ENCODE measurements around the gene GNMT.
"Not testable (repeated sequence)": the region's sequence is repeated elsewhere in the genome, so short reads cannot be mapped to it uniquely, and the experiment has no call there.

GNMT gene

DNA sequence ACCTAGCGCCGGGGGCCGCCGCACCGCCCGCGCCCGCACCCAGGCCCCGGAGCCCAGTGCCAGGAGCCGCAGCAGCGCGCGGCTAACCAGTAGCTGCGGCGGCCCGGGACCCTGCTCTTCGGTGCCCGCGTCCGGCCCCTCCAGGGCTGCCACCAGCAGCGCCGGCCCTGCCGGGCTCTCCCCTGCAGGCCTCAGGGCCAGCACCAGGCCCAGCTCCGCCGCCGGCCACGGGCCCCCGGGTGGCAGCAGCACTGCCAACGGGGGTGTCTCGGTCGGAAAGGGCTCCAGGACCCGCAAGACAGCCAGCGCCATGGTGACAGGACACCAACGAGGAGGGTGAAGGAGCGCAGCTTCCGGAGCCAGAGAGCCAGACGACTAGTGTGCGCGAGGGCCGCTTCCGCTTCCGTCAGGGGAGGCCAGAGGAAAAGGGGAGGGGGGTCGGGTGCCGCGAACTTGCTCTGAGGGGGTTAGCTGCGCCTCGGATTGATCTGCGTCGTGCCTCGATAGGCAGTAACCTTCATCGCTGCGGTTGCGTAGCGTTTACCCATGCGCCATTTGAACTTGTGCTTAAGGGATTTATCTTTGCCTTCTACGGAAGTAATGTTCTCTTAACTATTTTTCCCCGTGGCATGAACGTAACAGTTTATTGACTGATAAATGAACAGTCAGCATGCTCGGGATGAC lies 18.4 kb downstream of the GNMT start, which contains the start of gene PEX6:
Gene PEX6 (minus strand): TSS at position 343 of the 684 bp plus-strand sequence. CDS start 31 bp downstream, at position 312.
- no peak for FAIRE-seq

DNA sequence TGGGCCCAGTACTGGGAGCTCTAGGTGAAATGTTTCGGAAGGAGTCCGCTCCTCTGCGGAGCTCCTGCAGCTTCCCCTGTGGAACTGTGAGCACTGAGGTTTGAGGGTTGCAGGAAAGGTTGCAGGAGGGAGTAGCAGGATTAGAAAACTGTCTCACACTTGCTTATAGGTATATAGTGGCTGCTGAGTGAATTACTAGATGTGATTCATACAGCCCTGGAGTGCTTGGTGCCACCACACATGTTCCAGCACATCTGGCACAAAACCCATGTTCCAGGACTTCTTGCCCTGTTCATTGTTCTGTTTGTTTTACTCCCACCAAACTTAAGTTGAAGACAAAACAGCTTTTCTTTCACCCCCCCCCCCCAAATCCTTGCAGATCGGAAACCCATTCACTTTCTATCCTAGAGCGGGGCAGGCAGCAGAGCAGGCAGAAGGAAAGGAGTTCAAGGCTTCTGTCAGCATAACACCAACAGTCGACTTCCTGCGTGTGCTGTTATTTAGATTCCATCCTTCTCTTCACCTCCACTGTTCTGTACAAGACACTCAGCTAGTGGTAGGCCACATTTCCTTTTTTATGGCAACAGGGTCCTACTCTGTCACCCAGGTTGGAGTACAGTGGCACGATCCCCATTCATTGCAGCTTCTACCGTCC lies 19.1 kb downstream of the GNMT start:
- FAIRE-seq: no peak

DNA sequence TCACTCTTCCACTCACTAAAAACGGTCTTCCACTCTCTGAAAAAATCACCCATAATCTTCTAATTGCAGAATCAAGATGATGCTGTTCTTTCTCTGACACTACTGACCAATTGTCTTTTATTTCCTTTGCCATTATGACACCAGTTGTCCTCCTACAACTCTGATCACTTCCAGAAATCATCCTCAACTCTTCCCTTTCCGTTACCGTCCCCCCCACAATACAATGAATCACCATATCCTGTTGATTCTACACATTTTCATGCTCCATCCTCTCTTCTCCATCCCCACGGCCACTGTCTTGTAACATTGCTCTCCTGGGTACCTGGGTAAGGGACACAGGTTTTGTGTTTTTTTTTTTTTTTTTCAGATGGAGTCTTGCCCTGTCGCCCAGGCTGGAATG lies 21.3 kb downstream of the GNMT start:
- no peak for FAIRE-seq

DNA sequence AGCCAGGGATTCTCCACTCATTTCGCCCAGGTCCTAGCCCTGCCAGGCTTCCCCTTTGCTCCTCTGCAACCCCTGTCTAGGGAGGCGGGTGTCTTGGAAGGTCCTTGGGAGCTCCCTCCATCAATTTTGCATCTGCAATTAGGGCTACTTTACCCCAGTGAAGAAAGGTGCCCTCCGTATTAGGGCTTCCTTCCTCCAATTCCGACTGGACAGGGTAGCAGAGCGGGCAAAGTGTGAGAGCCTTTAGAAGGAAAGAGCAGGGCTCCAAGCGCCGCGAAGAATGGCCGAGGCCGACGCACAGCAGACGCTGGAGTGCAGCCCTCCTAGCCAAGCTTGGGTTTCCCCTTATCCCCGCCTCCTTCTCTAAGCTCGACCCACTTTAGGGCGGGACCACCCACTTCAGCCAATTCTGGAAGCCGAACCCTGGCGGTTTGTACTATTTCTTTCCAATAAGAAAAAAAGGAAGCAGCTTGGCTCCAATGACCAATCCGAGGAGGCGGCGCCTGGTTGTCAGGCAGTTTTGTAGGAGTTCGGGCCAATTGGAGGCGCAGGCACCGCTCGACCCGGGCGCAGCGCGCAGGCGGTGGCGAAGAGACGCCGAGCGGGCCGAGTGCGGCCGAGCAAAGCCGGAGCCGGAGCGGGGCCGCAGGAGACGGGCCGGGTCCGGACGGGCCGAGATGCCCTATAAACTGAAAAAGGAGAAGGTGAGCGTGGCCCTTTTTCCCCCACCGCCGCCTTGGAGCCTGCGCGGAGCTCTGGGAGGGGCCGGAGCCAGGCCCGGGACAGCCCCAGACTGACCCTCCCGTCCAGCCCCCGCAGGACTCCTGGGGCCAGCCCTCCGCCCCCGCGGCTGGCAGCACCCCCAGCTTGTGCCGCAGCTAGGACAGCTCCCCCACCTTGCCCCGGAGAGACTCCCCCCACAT lies 23.7 kb downstream of the GNMT start, which contains the start of gene PPP2R5D:
Gene PPP2R5D (plus strand): TSS at position 570 of the 923 bp plus-strand sequence. CDS start 108 bp downstream, at position 678.
- FAIRE-seq: peak; percentile 83

DNA sequence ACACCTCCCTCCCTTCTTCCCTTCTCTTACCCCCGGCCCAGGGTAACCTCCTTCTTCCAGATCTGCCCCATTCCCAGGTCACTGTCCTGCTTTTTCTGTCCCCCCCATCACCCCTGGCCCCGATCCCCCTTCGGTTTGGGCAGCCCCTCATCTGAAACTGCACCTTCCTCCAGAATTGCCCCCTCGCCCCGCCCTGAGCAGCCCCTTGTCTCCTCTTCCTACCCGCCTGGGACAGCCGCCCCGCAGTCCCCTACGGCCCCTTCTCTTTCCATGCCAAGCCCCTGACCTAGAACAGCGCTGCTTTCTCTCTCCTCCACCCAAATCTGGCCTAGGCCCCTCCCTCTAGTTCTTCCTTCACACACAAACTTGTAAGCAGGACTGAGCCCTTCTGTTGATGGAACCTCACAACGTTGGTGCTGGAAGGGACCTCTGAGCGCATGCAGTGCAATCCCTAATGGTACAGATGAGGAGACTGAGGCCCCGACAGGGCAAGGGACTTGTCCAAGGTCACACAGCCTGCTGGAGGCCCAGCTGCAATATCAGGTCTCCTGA lies 24.4 kb downstream of the GNMT start:
- FAIRE-seq: no peak

DNA sequence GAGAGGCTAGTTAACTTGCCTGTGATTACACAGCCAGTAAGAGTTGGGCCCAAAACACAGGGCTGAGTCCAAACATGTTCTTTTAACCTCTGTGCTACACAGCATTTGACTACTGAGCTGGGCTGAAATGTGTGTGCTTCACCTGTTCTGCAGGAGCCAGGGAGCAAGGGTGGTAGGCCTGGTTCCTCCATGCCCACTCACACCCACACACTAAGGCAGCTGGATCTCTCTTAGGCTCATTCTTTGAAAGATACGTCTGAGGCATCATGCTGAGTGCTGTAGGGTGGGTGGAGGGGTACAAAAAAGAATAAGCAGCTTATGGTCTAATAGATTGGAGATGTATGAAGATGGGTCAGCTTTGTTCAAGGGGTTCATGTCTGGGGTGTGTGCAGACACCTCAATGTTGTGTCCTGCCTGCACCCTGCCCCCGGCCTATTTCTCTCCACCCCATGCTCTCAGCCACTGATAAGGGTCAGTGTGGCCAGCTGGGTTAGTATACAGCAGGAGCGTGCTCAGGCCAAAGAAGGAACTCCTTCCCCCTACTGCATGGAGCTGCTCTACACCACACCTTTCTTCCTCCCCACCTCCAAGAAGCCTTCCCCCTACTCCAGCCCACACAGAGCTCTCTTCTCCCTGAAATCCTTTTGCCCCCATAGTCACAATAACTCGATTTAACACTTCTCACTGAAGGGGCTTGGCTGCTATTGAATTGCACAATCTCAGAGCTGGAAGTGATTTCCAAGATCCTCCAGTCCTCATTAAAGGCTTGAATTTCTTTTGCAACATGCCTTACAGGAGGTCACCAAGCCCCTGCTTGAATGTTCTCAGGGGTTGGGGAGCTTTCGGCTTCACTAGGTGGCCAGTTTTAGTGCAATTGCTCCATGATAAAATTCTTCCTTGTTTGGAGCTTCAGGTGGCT lies 27.2 kb downstream of the GNMT start:
- no peak for FAIRE-seq

DNA sequence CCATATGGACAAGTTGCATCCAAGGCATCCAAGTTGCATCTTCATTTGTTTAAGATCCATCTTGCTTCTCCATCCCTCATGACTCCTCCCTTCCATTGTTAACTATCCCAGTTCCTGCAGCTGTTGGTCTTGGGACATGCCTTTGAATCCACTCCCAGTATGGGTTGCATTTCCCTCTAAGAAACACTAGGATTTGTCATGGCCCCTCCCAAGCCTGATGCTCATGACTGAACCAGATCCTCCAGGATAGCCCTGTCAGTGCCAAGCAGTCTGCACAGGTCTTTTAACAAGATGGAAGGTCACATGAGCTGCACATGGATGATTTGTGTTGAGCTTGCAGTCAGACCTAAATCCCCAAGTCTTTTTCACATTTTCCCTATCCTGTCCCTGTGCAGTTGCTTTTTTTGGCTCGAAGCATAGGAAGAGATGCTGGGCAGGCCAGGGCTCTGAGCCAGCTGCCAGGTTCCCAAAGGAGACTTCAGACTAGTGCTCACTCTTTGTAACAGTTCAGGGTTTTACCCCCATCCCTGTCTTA lies 28.0 kb downstream of the GNMT start:
- no peak for FAIRE-seq

DNA sequence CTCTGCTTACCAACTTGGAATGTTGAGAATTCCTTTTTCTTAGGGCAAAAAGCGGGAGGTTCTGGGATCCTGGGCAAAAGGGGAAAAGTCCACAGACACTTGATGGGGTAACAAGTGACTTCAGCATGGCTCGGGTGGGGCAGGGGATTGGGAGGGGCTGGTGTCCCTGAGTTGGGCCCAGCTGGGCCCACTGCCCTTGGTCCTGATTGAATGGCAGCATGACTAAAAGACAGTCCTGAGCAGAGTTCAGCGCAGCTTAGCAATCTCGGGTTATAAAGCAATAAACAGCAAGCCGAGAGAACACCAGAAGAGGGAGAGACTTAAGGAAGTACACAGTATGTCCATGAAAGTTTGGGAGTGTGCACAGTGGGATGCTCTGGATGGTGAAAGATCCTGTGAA lies 29.4 kb downstream of the GNMT start:
- no peak for FAIRE-seq

DNA sequence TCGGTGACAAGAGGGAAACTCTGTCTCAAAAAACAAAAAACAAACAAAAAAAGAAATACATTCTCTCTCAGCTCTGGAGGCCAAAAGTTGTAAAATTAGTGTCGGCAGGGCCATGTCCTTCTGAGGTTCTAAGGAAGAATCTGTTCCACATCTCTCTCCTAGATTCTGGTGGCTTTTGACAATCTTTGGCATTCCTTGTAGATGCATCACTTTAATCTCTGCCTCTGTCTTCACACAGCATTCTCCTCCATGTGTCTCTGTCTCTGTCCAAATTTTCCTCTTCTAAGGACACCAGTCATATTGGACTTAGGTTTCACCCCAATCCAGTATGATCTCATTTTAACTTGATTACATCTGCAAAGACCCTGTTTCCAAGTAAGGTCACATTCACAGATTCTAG lies 32.9 kb downstream of the GNMT start:
- FAIRE-seq: no peak

DNA sequence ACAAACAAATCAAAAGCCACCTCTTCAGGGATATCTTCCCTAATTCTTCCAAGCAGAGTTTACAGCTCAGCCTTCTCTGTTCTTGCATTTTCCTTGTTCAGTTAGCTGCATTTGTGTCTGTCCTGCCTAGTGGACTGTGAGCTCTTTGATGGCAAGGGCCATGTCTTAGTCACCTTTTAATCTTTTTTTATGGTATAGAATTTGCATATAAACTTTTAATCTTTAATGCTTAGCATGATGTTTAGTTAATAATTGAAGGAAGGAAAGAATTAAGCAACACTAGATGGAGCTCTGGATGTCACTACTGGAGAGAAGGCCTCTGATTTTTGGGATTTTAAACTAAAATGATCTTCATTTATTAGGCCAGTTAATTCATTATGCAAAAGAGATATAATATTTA lies 36.0 kb downstream of the GNMT start:
- no peak for FAIRE-seq

DNA sequence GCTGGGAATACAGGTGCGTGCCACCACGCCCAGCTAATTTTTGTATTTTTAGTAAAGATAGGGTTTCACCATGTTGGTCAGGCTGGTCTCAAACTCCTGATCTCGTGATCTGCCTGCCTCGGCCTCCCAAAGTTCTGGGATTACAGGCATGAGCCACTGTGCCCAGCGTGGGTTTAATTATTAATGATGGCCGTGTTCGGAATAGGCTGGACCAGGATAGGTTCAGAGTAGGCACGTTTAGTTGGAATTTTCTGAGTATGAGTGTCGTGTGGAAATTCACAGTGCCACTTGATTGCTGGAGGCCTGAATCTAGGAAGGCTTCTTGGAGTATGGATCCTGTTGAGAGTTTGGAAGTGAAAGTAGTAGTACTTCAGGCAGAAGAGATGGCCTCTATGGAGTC lies 37.7 kb downstream of the GNMT start:
- FAIRE-seq: not testable (repeated sequence)

DNA sequence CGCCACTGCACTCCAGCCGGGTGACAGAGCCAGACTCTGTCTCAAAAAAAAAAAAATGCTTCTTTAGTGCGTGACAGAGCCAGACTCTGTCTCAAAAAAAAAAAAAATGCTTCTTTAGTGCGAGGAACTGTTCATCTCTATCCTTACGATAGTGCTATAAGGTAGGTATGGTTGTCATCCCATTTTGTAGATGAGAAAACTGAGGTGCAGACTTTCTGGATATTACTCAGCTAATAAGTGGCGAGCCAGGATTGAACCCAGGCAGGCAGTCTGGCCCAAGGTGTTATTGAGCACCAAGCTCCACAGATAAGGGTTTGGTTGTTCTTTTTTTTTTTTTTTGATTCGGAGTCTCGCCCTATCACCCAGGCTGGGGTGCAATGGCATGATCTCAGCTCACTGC lies 41.3 kb downstream of the GNMT start:
- FAIRE-seq: no peak

DNA sequence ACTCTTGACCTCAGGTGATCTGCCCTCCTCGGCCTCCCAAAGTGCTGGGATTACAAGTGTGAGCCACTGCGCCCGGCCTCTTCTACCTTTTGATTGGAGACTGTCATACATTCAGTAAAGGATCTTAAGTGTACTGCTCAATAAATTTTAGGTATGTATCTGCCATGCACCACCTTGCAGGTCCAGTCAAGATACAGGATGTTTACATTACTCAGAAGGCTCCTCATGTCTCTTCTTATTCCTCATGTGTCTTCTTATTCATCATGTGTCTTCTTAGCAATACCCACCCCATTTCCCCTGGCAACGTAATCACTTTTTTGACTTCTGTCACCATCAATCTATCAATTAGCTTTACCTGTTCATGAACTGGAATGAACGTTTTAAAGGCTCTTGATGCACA lies 45.3 kb downstream of the GNMT start:
- no peak for FAIRE-seq

DNA sequence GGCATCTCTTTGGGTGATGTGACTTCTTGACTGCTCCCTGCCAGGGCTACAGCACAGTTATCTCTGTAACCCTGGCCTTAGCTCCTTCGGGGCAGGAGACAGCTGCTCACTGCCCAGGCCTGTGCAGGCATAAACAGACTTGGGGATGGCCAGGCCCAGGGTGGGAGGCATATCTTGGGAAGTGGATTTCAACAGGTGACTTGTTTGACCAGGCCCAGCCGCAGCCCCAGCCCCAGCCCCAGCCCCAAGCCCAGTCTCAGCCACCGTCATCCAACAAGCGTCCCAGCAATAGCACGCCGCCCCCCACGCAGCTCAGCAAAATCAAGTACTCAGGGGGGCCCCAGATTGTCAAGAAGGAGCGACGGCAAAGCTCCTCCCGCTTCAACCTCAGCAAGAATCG lies 45.7 kb downstream of the GNMT start:
- FAIRE-seq: no peak

DNA sequence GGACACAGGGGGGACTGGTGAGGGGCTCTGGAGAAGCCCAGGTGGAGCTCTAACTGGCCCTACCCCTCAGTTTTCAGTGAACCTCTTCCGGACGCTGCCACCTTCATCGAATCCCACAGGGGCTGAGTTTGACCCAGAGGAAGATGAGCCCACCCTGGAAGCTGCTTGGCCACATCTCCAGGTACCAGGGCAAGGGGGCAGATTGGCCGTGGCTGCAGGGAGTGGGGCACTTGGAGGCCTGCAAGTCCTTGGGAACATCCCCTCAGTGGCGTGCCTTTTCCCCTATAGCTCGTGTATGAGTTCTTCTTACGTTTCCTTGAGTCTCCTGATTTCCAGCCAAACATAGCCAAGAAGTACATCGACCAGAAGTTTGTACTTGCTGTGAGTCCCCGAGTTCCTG lies 46.6 kb downstream of the GNMT start:
- FAIRE-seq: no peak

DNA sequence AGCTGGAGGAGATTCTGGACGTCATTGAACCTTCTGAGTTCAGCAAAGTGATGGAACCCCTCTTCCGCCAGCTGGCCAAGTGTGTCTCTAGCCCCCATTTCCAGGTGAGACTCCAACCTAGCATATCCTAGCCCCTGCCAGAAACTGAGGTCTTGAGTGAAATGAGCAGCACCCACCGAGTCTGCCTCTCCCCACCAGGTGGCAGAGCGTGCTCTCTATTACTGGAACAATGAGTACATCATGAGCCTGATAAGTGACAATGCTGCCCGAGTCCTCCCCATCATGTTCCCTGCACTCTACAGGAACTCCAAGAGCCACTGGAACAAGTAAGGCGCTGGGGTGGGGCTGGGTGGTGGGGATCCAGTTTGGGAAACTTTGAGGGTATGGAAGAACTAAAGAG lies 48.6 kb downstream of the GNMT start:
- no peak for FAIRE-seq

DNA sequence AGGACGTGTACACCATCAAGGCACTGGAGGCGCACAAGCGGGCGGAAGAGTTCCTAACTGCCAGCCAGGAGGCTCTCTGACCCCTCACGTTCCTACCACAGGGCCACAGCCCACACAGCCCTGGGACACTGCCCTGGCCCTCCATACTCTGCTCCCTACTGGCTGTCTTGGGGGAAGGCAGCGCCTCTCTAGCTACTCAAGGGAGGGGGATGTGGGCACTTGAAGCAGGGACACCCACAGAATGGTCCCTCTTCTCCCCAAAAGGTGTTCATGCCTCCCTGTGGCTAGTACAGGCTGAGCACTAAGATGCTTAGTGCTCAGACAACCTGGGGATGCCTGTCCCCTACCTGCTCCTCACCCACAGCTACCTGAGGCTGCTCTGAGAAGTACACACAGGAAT lies 50.7 kb downstream of the GNMT start:
- FAIRE-seq: no peak

DNA sequence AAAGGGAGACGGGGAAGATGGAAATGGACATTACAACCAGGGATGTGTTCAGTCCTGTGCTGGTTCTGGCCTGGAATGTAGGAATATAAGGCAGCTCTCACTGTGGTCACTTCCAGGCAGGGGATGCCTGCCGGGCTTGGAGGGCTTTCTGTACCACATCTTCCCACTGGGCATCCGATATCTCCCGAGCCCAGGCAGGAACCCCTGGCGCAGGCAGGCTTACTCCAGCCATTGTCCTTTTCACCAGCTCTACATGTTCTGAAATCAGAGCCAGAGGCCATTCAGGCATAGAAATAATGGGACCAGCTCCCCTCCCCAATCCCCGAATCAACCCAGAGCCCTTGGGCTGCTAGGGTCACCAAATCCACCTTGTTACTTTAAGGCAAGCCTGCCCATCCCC lies 51.8 kb downstream of the GNMT start:
- no peak for FAIRE-seq

DNA sequence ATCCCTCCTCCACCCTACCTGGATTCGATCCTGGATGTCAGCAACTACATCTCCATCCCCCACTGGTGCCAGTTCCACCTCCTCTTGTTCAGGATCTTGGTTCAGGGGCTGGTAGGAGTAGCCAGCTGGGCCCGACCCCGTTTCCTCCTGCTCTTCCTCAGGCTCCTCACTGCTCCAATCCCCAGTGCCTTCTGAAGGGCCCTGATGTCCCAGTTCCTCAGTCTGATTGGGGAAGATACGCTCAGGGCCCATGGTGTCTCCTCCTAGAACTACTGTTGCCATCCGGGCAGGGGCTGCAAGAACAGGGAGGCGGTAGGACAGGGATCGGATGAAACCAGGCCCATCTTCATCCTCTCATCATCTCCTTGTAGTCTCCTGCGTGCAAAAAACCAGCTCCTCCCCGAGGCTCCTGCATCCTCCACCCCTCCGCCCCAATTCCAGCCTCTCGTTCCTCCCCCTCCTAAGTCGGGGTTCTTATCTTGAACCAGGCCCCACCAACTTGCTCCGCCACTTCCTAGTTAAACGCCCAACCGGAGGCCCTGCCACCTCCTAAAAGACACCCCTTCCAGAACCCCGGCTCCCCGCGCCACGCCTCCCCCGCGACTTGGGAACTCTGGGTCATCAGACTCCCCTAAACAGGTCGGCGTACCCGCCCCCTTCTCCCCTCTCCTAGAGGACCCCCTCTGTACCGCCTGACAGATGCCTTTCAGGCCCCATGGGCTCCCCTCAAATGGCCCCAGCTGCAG lies 52.7 kb downstream of the GNMT start:
- FAIRE-seq: no peak

Data from islet of Langerhans (tissue), 1 donor.